GM08714 (cell line): ENCODE measurements around the gene LORICRIN.

Experiments
- H3K4me3 ChIP-seq: fragments of 200-500 bp; sonication (Bioruptor generic); 2 replicates; pipeline ENCODE4 v1.5.1; 2014; ENCODE audit warnings: mild to moderate bottlenecking, low read length, inconsistent platforms
- ZNF274 ChIP-seq: IDR thresholded peaks from 2 replicates; pipeline ENCODE4 v1.6.1; 2012; ENCODE audit warnings: mild to moderate bottlenecking, low read depth, low read length

The LORICRIN gene

DNA sequence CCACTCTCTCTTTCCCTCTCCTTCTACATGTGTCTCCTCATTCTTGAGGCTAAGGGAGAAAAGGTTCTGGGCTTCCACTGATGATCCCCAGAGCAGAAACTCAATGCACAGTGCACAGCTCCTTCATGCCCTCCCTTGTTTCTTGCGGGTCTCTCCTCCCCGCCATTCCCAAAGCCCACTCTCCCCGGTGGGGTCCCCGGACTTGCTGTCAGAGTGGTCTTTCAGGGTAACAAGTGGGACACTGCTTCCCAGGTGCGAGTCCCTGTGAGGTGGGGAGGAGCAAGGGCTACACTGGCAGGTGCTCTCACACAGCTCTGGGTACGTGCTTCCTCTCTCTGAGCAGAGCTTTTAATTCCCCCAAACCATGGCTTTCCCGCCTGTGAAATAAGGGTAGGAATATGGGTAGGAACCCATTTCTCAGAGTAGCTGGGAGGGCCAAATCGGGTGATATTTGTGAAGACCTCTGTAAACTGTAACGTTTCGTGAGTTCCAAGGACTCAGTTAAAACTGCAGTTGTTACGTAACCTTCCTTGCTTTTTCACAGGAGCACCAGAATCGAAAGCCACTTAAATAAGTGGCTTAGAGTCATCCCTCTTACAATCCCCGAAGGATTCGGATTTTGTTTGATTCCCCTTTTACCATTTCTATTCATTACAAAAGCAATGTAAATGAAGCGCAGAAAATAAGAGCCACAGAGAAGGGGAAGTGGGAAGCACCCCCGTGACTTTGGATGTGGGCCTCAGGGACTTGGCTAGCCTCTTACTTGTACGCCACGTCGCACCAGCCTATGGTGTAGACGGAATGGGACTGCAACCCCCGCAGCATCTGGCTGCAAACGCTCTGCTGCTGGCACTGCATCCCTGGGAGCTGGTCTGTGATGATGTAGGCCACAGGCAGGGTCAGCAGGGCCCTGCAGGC, 47.1 kb downstream of the LORICRIN start:
- no peak overlapping the region for H3K4me3 ChIP-seq
- no peak for TF ChIP-seq ZNF274

GRCh38 chr1:153307221-153307600, 47.7 kb downstream of the LORICRIN start:
- no peak for TF ChIP-seq ZNF274
- no peak overlapping the region for H3K4me3 ChIP-seq

DNA sequence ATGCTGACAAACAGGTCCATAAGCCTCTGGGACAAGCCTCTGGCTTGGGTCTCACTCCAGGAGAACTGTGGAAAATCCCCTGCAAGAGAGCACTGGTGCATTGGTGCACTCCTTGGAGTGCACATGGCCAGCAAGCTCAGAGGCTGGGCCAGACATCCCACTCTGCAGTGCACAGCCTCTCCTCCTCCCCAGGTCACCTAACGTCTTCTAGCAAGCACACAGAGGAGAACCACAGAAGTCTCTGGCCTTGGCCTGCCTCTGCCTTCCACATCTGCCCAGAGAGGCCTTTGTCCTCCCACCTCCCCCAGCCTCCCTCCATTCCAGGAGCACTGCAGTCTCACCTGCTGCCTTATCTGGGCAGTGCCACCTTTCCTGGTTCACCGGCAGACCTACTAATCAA, 49.1 kb downstream of the LORICRIN start:
- TF ChIP-seq ZNF274: no peak

DNA sequence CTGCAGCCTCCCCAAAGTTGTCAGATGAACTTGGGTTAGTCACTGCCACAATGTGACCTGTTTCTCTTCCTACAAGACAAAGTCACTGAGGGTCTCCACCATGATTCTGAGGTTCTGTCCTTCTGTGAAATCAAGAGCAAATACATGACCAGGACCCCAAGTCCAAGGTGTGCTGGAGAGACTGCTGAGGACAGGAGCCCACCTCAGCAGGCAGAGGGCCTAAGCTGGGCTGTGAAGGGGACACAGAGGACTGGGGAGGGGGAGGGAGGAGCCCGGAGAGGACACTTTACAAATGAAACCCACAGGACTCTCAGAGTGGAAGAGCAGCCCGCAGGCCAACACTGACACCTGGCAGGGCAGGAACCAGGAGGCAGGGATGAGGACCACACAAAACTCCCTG, 50.0 kb downstream of the LORICRIN start:
- no peak overlapping the region for H3K4me3 ChIP-seq
- no peak for TF ChIP-seq ZNF274

More for the DNA sequence above, 49.1 kb downstream of the LORICRIN start:
- H3K4me3 ChIP-seq: no peak overlapping the region

DNA sequence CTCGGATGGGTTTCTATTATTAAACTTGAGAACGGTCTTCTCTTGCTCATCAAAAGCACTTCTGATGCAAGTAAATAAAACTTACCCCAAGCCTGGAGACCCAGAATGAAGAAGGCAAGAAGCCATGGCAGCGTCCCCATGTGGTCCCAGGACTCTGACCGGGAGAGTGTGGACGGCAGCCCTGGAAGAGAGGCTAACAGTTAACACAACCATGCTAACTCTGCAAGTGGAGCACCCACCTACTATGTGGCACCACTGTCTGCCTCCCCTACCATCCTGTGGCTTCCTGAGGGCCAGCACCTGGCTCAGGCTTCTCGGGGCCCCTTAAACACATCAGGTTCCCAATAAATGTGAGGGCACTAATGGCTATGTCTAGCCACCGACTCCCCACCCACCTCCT, 51.0 kb downstream of the LORICRIN start:
- TF ChIP-seq ZNF274: no peak

More for the DNA sequence above, 51.0 kb downstream of the LORICRIN start:
- no peak overlapping the region for H3K4me3 ChIP-seq
